GM10266 (cell line): ENCODE measurements around the gene HELZ.
"Not testable (repeated sequence)": the region's sequence is repeated elsewhere in the genome, so short reads cannot be mapped to it uniquely, and the experiment has no call there.

ENCODE experiments used
- DNase-seq: peaks from one replicate; pipeline ENCODE4 v3.0.0; 2012; ENCODE audit errors: extremely low spot score
- TF ChIP-seq, protein P1 (sequence below): IDR thresholded peaks from 2 replicates; pipeline ENCODE4 v1.5.1; 2012; ENCODE audit warnings: mild to moderate bottlenecking, low read depth; ENCODE audit not compliant: control insufficient read depth, insufficient read depth; ENCODE audit errors: missing control alignments

HELZ gene

DNA sequence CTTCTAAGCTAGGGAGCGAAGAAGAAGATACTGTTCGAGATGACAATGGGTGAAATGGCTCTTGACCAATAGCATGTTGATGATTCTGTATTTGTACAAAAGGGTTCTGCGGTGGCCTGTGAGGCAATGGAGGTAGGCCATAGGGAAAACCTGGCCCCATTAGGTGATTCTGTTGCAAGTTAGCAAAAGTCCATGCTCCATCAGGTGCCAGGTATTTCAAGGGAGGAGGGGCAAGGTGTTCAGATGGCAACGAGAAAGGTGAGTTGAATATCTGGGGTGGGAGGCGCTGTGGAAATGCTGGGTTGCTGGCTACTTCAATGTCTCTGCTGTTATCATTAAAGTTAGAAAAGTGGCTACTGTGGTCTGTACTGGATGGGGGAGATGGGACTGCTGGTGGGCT, 137.8 kb downstream of the HELZ start:
- TF ChIP-seq, protein P1, sequence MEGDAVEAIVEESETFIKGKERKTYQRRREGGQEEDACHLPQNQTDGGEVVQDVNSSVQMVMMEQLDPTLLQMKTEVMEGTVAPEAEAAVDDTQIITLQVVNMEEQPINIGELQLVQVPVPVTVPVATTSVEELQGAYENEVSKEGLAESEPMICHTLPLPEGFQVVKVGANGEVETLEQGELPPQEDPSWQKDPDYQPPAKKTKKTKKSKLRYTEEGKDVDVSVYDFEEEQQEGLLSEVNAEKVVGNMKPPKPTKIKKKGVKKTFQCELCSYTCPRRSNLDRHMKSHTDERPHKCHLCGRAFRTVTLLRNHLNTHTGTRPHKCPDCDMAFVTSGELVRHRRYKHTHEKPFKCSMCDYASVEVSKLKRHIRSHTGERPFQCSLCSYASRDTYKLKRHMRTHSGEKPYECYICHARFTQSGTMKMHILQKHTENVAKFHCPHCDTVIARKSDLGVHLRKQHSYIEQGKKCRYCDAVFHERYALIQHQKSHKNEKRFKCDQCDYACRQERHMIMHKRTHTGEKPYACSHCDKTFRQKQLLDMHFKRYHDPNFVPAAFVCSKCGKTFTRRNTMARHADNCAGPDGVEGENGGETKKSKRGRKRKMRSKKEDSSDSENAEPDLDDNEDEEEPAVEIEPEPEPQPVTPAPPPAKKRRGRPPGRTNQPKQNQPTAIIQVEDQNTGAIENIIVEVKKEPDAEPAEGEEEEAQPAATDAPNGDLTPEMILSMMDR = no peak
- no peak for DNase-seq

DNA sequence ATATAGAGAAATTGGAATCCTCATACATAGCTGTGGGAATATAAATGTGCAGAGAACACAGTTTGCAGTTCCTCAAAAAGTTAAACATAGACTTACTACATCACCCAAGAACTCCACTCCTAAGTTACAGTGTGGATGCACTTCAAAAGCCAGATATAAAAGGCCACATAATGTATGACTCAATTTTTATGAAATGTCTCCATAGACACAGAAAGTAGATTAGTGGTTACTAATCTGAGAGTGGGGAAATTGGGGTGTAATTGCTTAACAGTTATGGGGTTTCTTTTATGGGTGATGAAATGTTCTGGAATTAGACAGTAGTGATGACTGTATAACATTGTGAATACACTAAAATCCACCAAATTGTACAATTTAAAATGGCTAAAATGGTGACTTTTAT, 139.8 kb downstream of the HELZ start:
- DNase-seq = no peak
- TF ChIP-seq, protein P1 = no peak

DNA sequence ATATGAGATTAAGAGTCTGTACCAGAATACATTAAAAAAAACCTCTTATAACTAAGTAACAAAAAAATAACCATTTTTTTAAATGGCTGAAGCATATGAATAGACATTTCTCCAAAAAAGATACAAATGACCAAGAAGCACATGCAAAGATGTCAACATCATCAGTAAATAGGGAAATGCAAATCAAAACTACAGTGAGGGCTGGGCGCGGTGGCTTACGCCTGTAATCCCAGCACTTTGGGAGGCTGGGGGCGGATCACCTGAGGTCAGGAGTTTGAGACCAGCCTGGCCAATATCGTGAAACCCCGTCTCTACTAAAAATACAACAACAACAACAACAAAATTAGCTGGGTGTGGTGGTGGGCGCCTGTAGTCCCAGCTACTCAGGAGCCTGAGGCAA, 140.4 kb downstream of the HELZ start:
- DNase-seq = not testable (repeated sequence)

DNA sequence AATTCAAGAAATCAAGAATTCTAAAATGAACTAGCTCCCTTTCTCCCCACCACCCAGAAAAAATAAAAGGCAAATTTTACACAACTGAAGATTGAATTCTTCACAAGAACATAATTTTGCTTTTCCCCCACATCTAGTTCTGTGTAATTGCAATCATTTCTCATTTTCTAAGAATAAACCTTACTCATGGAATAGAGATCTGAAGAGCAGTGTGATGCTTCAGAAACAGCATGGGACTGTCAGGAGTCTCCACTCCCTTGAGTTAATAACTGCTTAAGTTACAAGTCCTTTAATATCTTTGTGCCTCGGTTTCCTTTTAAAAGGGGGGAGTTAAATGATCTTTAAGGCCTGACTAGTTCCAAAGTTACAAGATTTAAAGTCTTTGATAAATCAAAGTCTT, 147.0 kb downstream of the HELZ start:
- TF ChIP-seq, protein P1 = no peak

DNA sequence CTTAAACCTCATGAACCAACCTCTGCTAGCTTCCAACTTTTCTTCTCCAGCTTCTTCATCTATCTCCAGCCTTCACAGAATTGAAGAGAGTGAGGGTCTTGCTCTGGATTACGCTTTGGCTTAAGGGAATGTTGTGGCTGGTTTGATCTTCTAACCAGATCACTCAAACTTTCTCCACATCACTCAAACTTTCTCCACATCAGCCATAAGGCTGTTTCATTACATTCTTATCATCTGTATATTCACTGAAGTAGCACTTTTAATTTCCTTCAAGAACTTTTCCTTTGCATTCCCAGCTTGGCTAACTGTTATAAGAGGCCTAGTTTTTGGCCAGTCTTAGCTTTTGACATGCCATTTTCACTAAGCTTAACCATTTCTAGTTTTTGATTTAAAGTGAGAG, 148.4 kb downstream of the HELZ start:
- DNase-seq = no peak
- TF ChIP-seq, protein P1 = no peak

More for the DNA sequence above, 147.0 kb downstream of the HELZ start:
- DNase-seq = no peak

DNA sequence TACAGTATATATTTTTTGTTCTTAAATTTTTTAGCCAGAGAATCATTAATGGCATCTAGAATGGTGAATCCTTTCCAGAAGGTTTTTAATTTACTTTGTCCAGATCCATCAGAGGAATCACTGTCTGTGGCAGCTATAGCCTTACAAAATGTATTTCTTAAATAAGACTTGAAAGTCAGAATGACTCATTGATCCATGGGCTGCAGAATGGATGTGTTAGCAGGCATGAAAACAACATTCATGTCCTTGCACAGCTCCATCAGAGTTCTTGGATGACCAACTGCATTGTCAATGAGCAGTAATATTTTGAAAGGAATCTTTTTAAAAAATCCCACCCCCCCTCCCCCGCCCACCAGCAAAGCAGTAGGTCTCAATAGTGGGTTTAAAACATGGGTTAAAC, 149.2 kb downstream of the HELZ start:
- TF ChIP-seq, protein P1 = no peak

DNA sequence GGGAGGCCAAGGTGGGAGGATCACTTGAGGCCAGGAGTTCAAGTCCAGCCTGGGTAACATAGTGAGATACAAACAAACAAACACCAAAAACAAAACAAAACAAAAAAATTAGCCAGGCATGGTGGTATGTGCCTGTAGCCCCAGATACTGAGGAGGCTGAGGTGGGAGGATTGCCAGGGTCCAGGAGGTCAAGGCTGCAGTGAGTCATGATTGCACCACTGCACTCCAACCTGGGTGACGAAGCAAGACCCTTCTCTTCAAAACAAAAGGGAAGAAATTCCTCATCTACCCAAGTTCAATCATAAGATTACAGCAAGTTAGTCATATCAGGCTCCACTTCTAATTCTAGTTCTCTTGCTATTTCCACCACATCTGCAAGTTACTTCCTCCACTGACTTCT, 149.7 kb downstream of the HELZ start:
- not testable (repeated sequence) for DNase-seq

More for the DNA sequence above, 149.2 kb downstream of the HELZ start:
- DNase-seq = no peak

DNA sequence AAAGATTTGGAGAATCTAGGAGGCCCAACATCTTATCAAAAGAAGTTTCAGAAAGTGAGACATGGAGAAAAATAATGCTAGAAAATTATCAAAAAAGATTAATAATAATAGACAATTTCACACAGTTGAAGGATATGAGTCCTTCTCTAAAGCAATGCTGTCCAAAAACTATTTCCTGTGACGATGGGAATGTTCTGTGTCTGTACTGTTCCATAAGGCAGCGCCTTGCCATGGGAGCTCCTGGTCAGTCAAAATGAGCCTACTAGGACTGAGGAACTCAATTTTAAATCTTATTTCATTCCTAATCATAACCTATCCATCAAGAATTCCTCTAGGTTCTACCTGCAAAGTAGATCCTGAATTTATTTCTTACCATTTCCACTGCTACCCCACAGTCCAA, 151.6 kb downstream of the HELZ start:
- TF ChIP-seq, protein P1 = no peak
- DNase-seq = no peak

DNA sequence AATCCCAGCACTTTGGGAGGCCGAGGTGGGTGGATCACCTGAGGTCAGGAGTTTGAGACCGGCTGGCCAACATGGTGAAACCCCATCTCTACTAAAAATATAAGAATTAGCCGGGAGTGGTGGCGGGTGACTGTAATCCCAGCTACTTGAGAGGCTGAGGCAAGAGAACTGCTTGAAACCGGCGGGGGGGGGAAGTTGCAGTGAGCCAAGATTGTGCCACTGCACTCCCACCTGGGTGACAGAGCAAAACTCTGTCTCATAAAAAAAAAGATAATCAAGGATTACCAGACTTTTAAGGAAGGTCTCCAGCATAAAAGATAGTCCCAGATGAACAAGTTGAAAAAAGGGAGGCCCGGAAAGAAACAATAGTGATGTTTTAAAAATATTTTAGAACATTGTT, 152.3 kb downstream of the HELZ start:
- DNase-seq = not testable (repeated sequence)
